Stimulated activated CD4-positive, alpha-beta T cell treated with anti-CD3 and anti-CD28 coated beads, TNF-alpha, amount 100 ng/mL, for 24 hours (primary cell): ENCODE data around the gene EML1.

Experiments used
- DNase-seq, 3 experiments: peaks; one replicate each; pipeline ENCODE4 v3.0.0-alpha.2; 2020; ENCODE audit warnings: low read depth in 3 of 3

EML1 gene

DNA sequence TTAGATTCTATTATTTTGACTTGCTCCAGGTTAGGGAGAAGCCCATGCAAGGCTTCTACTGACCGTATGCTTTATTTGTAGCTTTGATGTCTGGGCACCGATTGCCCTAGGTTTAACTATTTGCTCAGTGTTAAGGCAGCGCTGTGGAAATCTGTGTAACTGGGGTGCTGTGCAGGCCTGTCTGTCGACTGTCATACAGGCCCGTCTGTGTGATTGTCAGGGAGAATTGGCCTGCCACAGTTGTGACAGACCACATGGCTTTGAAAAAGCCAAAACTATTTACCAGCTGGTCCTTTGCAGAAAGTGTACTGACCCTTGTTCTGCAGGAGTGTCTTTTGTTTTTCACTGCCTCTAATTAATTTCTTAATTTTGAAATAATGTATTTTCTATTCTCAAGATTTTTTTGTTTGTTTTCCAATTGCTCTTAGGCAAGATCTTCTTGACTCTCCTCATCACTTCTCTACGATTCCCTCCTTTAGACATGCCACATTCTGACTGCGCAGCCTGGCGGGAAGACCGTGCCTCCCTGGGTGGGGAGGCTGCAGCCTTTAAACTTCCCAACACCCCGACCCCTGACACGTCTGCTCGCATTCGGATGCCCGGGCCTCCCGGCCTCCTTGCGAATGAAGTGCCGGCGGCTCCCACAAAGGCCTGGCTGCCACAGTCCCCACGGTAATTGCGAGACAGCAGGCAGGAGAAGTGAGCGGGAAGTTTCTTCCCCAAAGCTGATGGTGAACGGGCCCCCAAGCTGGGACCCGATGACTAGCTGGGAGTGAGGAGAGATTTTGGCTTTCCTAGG, 173.0 kb downstream of the EML1 start:
- DNase-seq: no peak

DNA sequence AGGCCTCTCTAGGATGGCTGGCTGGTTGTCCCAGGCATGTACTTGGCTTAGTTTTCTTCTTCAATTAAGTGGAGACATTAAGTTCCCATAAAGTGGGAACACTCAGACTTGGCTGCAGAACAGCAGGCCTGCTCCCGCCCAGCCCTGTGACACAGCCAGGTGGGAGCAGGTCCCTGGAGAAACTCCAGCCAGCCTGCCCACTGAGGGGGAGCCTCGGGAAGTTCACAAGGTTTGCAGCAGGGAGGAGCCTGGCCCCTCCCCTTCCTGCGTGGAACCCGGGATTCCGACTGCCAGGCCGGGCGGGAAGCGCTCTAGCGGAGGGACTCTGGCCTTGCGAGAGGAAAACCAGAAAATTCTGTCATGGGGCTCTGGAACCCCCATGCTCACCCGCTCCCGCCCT, 173.7 kb downstream of the EML1 start:
- DNase-seq: no peak

DNA sequence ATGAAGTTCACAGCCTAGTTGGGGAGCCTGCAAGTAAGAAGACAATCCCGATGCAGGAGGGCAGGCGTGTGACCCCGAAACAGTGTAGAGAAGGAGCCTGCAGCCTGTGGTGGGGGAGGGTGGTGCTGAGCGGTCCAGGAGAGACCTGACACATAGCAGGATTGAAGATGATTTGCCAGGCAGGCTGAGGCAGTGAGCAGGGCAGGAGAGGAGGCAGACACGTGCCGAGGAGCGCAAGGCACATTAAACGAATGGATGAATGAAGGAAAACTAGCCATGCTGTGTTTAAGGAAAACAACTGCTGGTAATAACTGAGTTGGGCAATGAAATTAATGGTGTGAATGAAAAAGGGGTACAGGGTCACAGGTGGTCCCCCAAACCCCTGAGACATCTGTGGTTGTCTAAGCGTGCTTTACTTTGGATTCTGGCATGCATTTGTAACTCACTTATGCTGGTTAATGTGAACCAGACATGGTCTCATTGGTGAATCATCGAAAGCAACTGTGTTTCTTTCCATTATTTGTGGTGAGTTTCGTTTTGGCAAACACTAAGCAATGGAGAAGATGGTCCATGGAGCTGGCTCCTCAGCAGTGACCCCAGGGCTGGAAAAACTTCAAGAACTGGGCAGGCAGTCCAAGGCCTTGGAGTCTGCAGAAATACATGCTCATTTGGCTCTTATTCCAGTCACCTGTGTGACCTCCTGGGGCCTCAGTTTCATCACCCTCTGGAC, 175.1 kb downstream of the EML1 start:
- no peak for DNase-seq

DNA sequence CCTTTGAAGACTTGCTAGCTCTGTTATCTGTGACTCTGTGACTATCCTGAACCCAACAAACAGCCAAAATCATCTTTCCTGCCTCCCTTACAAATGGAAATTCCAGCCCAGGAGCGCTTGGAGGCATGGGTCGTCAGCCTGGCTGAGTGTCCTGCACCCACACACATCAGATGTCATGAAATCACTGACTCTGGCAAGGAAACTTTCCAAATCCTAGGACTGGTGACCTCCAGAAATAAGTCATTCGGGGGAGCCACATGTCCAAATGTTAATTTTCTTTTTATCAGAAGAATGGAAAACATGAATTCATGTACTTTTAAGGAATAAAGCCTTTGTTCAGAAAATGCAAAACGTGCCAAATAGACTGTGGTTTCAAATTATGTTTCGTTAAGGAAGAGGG, 175.7 kb downstream of the EML1 start:
- no peak for DNase-seq

DNA sequence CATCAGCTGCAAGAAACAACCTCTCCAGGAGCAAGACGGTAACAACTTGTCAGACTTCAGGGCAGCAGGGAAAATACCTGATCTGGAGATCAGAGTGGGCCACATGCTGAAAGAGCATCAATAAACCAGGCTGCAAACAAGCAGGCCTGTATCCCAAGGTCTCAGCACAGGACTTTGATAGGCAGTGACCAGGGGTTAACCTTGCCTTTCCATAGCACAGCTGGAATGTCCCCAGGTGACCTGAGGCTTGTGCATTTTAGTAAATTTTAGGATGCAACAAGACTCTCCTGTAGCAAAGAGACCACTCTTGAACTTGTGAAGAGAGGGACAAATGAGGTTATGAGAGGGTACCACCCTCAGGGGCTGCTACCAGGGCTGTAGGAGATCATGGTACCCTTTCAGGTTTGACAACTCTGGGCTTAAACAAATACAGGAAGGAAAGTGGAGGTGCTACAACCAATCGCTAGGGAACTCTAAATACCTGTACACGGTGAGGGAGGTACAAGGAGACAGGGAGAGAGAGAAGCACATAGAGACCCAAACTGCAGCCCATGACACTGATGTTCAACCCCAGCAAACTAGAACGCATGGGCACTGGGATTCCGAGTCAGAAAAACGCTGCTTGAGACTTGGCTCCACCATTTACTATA, 176.6 kb downstream of the EML1 start:
- no peak for DNase-seq

DNA sequence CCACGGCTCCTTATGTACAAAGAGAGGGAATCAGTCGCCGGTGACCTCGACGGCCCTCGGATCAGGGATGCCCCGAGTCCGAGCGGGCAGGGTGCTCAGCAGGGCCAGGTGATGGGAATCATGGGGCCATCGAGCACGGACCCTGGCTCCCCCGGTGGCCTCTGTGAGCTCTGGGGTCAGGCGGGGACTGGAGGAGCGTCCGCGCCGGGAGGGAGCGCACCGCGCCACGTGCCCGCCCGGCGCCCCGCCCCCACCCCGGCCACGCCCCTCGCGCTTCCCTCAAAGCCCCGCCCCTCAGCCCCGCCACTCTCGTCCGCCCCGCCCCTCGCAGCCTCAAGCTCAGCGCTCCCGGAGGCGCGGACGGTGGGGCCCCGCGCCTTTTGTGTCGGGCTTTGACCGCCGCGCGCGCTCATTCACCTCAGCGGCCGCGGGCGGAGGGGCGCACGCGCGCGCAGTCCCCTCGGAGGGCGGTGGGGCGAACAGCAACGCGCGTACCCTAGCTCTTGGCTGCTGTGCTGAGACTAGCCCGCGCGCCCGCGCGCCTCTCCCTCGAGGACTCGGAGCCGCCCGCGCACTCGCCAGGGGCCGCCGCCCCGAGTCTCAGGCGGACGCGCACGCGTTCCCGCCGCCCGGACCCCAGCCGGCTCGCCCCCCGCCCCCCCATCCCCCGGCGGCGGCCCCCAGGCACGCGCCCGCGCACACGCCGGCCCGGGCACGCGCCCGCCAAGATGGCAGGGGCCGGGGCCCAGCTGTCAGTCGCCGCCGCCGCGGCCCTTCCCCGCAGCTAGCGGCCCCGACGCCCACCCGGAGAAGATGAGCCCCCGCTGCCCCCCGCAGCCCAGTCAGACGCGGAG, 178.1 kb downstream of the EML1 start:
- peak; percentile 61 to 84 (median 74) for DNase-seq

DNA sequence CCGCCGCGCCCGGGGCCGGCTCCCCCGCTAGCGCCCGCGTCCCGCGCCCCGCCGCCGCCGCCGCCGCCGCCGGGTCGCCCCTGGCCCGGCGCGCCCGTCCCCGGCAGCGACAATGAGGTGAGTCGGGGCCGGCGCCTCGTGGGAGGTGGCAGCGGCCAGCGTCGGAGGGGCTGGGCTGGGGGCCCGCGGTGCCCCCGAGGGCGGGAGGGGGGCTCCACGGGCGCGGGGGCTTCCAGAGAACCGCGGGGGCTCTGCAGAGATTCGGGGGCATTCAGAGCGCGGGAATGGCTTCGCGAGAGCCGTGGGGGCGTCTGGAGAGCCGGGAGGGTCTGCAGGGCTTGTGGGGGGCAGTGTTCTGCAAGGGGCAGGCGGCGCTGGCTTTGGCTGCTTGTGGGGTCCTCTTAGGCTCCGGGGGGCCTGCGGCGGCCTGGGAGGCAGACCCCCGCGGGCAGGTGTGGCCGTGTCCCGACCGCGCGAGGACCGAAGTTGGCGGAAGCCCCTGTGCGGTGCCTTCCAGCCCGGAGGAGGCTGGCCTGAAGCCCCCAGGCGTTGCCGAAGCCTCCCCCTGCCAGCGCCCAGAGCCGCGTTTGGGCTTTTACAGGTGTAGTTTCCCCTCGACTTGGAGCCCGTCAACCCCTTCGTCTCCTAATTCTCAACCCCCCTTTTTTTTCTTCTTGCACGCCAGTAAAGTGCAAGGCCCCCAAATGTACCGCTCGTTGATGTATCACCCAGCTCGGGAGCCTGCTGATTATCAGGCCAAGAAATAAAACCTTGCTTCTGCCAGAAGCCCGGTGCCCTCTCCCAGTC, 178.9 kb downstream of the EML1 start:
- DNase-seq: peak in 1 of 3 experiments; percentile 18

DNA sequence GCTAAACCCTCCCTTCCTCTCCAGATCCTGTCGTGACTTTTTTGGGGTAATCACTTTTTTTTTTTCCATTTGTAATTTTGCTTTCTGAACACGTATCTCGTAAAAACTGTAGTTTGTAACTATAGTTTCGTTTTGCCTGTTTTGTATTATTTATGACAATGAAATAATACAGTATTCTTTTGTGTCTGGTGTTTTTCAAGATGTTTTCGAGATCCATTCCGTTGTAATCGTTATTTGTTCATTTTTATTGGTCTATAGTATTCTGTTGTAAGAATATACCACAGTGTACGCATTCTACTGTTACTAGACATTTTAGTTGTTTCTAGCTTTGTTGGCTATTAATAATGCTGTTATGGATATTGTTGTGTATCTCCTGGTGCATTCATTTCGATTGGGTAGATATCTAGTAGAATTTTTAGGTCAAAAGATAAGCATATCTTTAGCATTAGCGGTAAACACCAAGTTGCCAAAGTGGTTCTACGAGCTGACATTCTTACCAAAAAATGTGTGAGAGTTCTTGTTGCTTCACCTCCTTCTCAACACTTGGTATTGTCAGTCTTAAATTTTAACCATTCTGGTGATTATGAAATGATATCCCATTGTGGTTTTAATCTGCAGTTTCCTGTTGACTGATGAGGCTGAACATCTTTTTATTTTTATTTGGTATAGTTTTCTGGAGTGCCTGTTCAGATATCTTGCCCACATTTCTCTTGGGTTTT, 179.7 kb downstream of the EML1 start:
- no peak for DNase-seq

DNA sequence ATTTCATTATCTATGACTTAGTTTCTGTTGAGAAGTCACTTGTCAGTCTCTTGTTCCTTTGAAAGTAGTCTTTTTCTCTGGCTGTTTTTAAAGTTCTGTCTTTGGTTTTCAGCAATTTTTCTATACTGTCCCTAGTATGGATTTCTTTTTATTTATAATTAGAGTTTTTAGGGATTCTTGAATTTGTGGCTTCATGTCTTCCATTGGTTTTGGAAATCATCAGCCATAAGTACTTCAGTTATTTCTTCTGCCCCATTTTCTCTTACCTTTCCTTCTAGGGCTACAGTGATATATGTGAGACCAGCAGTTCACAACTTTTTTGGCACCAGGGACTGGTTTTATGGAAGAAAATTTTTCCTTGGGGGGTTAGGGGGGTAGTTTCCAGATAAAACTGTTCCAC, 182.0 kb downstream of the EML1 start:
- no peak for DNase-seq

DNA sequence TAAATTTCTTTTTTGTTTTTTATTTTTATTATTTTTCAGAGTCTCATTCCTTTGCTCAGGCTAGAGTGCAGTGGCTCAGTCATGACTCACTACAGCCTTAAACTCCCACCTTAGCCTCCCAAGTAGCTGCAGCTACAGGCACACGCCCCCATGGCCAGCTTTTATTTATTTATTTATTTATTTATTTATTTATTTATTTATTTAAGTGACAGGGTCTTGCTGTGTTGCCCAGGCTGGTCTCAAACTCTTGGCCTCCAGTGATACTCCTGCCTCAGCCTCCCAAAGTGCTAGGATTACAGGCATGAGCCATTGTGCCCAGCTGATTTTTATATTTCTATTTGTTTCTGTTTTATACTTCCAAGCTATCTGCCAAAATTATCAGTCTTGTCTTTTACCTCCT, 182.8 kb downstream of the EML1 start:
- no peak for DNase-seq

DNA sequence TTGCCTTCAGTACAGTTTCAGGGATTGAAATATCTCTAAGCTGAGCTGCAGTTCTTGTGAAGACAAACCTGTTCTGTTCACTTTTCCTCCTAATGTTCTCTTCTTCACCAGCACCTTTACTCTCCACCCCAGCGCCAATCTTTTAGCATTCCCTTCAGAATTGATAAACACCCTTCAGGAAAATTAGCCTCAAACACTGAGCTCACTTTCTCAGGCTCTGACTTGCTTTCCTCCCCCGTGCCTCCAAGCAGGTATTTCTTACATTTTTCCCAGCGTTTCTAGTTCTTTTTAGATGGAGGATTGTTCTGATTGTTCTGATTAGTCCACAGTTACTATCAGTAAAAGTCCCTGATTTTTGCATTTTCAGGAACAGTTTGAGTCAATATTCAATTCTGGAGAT, 183.5 kb downstream of the EML1 start:
- no peak for DNase-seq

DNA sequence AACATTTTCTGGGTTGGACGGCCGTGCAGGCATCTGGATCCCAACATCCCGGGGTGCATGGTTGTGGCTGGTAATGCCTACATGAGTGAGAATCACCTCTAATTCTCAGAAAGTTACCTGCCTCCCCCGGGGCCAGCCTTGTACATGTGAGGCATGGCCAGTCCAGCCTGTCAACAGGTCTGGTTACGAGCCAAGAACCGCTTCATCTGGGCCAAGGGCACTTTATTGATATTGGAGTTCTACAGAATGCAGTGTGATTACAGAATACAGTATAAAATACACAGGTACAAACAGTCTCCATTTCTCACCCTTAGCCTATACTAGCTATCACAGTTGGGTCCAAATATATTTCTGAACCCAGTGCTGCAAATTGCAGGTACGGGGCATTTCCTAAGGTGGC, 187.1 kb downstream of the EML1 start:
- DNase-seq: no peak

DNA sequence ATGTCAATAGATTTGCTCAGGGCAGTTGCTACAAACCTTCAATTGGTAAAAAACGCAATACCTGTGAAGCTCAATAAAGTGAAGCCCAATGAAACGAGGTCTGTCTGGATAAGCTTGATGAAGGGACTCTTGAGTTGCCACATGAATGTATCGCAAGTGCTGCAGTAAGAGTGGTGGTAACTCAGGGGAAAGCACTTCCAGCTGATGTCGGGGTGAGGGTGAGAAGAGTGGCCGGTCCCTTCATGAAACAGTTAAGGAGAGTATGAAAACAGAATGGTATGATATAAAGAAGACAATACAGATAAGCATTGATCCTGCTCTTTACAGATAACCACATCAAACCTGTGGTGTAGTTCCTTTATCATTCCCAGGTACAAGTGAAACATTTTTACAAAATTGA, 188.6 kb downstream of the EML1 start:
- no peak for DNase-seq

DNA sequence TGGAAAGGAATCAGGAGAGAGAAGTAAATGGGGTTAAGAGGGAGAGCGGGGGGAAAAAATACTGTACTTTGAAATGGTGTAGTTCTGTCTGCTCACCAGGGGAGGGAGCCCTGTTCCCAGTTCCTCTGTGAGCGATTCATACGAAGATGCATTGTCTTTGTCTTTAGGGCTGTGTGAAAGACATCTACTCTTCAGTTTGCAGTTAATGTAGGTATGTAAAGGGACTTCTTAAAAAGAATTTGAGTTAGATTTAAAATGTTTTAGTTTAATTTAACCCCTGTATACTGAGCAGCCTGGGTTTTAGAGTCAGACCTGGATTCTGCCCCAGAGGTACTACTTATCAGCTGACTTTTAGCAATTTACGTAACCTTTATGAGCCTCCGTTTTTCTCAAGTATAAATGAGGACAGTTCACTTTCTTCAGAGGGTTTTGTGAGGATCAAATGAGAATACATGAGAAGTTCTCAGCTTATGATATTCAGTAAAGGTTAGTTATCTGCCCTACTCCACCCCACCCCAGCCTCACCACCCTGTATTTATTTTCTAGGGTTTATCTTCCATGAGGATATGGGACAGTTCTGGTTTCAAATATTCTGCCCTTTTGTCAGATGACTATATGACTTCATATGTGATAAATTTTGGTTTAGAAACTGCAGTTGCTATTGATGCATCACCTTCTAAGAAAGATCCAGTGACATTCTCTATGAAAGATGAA, 189.5 kb downstream of the EML1 start:
- DNase-seq: peak; percentile 33 to 41 (median 40)

DNA sequence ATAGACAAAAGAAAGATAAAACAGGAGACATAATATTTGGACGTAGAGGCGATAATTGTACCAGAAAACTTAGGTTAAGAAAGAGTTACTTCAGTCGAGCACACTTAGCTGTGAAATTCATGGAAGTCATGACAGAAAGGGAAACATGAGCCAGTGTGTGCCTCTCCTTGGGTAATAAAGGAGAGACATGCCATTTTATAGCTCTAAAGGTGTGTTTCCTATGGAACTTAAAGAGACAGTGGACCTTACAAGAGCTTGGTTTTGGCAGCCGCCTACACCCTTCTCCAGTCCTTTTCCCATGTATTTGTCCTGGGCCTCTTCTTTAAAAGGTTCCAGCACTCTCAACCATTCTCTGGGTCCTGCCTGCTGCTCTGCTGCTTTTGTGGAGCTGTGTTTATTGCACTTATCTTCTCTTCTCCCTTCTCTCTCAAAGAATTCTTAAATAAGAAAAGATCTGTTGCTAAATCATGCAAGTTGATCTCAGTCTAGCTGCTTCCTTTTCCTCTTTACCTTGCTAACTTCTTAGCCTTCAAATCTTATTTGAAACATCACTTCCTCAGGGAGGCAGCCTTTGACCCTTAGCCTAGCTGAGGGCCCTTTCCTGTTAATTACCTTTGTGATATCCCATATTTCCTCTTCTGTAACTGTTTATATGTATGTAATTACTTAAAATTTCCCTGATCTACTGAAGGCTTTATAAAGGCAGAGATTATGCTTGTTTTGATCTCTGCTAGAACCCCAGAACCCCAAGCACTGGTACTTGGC, 190.2 kb downstream of the EML1 start:
- no peak for DNase-seq

DNA sequence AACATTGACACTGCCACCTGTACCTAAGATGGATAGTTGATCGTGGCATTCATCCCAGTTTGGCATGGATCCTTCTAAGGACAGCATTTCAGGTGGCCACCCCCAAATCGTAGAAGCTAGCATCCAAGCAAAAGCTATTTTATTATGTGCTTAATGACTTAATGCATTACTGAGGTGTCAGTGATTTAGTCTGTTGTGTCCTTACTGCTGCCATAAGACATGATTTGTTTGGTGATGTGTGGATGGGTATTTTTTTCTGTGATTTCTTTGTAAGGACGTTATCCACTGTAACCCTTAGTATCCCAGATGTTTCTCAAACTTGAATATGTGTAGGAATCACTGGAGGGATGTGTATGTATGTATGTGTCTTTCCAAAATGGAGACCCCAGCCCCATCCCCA, 190.8 kb downstream of the EML1 start:
- no peak for DNase-seq

DNA sequence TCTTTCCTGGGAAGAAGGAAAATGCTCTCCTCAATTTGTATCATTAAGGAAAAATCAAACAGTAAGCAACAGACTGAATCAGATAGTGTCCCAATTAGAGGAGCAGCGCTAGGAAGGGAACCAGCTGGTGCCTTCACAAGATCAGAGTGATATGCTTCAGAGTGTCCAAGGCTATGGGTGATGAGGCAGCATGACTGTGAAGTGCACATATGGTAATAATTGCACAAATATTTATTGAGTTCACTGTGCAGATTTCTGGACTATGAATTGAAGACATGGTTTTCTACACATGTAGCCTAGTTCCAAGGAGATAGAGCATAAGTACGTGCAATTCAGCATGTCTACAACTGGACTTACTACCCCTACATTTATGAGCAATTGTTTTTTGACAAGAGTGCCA, 193.2 kb downstream of the EML1 start:
- DNase-seq: no peak

DNA sequence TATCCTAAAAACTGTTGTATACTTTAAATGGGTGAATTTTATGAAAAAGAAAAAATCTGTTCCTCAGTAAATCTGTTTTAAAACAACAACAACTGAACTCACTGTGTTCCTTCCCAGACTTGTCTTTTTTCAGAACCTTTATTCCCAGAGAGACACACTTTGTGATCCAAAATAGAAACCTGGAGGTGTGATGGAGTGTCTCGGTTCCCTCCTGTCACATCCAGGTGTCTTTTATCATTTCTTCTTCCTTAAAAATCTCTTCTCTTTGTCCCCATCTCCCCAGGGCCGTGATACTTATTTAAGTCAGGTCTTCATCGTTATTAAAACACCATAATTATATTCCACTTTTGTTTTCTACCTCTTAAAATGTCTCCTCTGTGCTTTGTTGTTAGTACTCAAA, 195.8 kb downstream of the EML1 start:
- no peak for DNase-seq
